Thymus (tissue), 11 donors: ENCODE results near the gene MARCKS. TPM values are rescaled to one million over a fixed set of nuclear protein-coding genes. Genes with fewer than 3 reads are reported as not detected.

Experiments
- DNase-seq, 9 donors: peaks; one replicate each; pipeline ENCODE4 v3.0.0-alpha.2; 2013; ENCODE audit warnings: low spot score in 9 of 9, low read depth in 6 of 9, missing footprints in 1 of 9
- H3K27ac ChIP-seq, 2 donors: one replicate each; pipeline ENCODE4 v1.5.1; 2013; ENCODE audit warnings: control low read depth in 1 of 2, low read depth in 1 of 2, low read length in 1 of 2, mild to moderate bottlenecking in 1 of 2, moderate library complexity in 1 of 2
- H3K27me3 ChIP-seq, 2 donors: one replicate each; pipeline ENCODE4 v1.5.1; 2013; ENCODE audit warnings: low read length in 1 of 2; ENCODE audit not compliant: control insufficient read depth in 2 of 2, insufficient read depth in 1 of 2
- H3K36me3 ChIP-seq, 2 donors: one replicate each; pipeline ENCODE4 v1.5.1; 2013; ENCODE audit warnings: low read length in 1 of 2, mild to moderate bottlenecking in 1 of 2, moderate library complexity in 1 of 2; ENCODE audit not compliant: control insufficient read depth in 2 of 2, insufficient read depth in 2 of 2
- H3K4me1 ChIP-seq, 2 donors: one replicate each; pipeline ENCODE4 v1.5.1; 2013; ENCODE audit warnings: low read length in 2 of 2; ENCODE audit not compliant: control insufficient read depth in 2 of 2, insufficient read depth in 2 of 2
- H3K4me3 ChIP-seq, 2 donors: one replicate each; pipeline ENCODE4 v1.5.1; 2013; ENCODE audit warnings: low read length in 2 of 2, control low read depth in 1 of 2, mild to moderate bottlenecking in 1 of 2
- H3K9me3 ChIP-seq, 2 donors: one replicate each; pipeline ENCODE4 v1.5.1; 2013; ENCODE audit warnings: low read length in 1 of 2, mild to moderate bottlenecking in 1 of 2; ENCODE audit not compliant: control insufficient read depth in 2 of 2, insufficient read depth in 1 of 2
- WGBS: extraction: QIAGEN DNeasy Blood & Tissue Kit; methylation state at CpG from one replicate; pipeline ENCODE4 v1.1.7; 2013; 5-methylcytosine and 5-hydroxymethylcytosine counted together
- polyA plus RNA-seq: library from polyadenylated mRNA; stranded (reverse); fragments of 200-250 nt; gene quantifications from one replicate; pipeline ENCODE4 v1.2.3, GENCODE V29; 2013
- total RNA-seq: library from RNA; stranded (reverse); fragments of 120-200 nt; gene quantifications from one replicate; pipeline ENCODE4 v1.2.4, GENCODE V29; 2013
- donor health status: healthy.

The MARCKS gene
- total and polyA plus RNA-seq, 2 donors, result 87.5 to 94.5 TPM

- 97% methylated on average over 2 of the region's 2 CpGs for WGBS
- Histone ChIP-seq H3K9me3 (no peaks in the 10 kb centered on the region), H3K4me1 (no peaks in the 10 kb centered on the region), H3K27ac (no peak overlapping the region), H3K36me3 (no peaks in the 10 kb centered on the region), H3K4me3 (no peak overlapping the region), H3K27me3 (no peaks in the 10 kb centered on the region)
- no peak for DNase-seq
These were observed 32.7 kb upstream of the MARCKS start for GRCh38 chr6:113824411-113824810.

- H3K4me3 ChIP-seq, result no peak overlapping the region
- no peaks in the 10 kb centered on the region for H3K36me3 ChIP-seq
- no peak for DNase-seq
- no peaks in the 10 kb centered on the region for H3K27me3 ChIP-seq
- no peaks in the 10 kb centered on the region for H3K9me3 ChIP-seq
- H3K27ac ChIP-seq, result no peak overlapping the region
- no peaks in the 10 kb centered on the region for H3K4me1 ChIP-seq
- WGBS, result 98% methylated on average over 3 of the region's 3 CpGs
These were observed 32.3 kb upstream of the MARCKS start for GRCh38 chr6:113824866-113825265.

- DNase-seq, result no peak
- 91% methylated on average over 5 of the region's 5 CpGs for WGBS
- Histone ChIP-seq H3K4me1 (no peaks in the 10 kb centered on the region), H3K4me3 (no peak overlapping the region), H3K36me3 (no peaks in the 10 kb centered on the region), H3K27me3 (no peaks in the 10 kb centered on the region), H3K9me3 (no peaks in the 10 kb centered on the region), H3K27ac (no peak overlapping the region)
These were observed 31.4 kb upstream of the MARCKS start for GRCh38 chr6:113825781-113826180.

- WGBS, result 91% methylated on average over 4 of the region's 4 CpGs
- Histone ChIP-seq H3K36me3 (no peaks in the 10 kb centered on the region), H3K4me3 (no peak overlapping the region), H3K27ac (no peak overlapping the region), H3K27me3 (no peaks in the 10 kb centered on the region), H3K9me3 (no peaks in the 10 kb centered on the region), H3K4me1 (no peaks in the 10 kb centered on the region)
- DNase-seq, result no peak
These were observed 28.0 kb upstream of the MARCKS start for GRCh38 chr6:113828984-113829695.

- no peaks in the 10 kb centered on the region for H3K36me3 ChIP-seq
- H3K9me3 ChIP-seq, result no peaks in the 10 kb centered on the region
- H3K4me3 ChIP-seq, result no peak overlapping the region
- no peaks in the 10 kb centered on the region for H3K4me1 ChIP-seq
- no peak overlapping the region for H3K27ac ChIP-seq
- no peak for DNase-seq
- no peaks in the 10 kb centered on the region for H3K27me3 ChIP-seq
- 92% methylated on average over 1 of the region's 1 CpG for WGBS
These were observed 27.5 kb upstream of the MARCKS start for GRCh38 chr6:113829696-113830045.

- DNase-seq, result no peak
- Histone ChIP-seq H3K27ac (no peak overlapping the region), H3K9me3 (no peaks in the 10 kb centered on the region), H3K4me1 (no peaks in the 10 kb centered on the region), H3K36me3 (no peaks in the 10 kb centered on the region), H3K27me3 (no peaks in the 10 kb centered on the region), H3K4me3 (no peak overlapping the region)
- 83% methylated on average over 2 of the region's 2 CpGs for WGBS
These were observed 27.0 kb upstream of the MARCKS start for GRCh38 chr6:113830140-113830539.

GRCh38 chr6:113833537-113833936 is 23.6 kb upstream of the MARCKS start:
- WGBS, result 91% methylated on average over 2 of the region's 2 CpGs
- H3K36me3 ChIP-seq, result no peaks in the 10 kb centered on the region
- no peak overlapping the region for H3K27ac ChIP-seq
- H3K9me3 ChIP-seq, result no peaks in the 10 kb centered on the region
- H3K4me1 ChIP-seq, result no peaks in the 10 kb centered on the region
- DNase-seq, result no peak
- H3K4me3 ChIP-seq, result no peak overlapping the region
- H3K27me3 ChIP-seq, result no peaks in the 10 kb centered on the region

- WGBS, result 96% methylated on average over 2 of the region's 2 CpGs
- Histone ChIP-seq H3K4me1 (no peaks in the 10 kb centered on the region), H3K27ac (no peak overlapping the region), H3K36me3 (no peaks in the 10 kb centered on the region), H3K9me3 (no peaks in the 10 kb centered on the region), H3K27me3 (no peaks in the 10 kb centered on the region), H3K4me3 (no peak overlapping the region)
- no peak for DNase-seq
These were observed 20.0 kb upstream of the MARCKS start for GRCh38 chr6:113837170-113837569.

GRCh38 chr6:113842165-113842564 is 15.0 kb upstream of the MARCKS start:
- 97% methylated on average over 1 of the region's 1 CpG for WGBS
- H3K27me3 ChIP-seq, result no peaks in the 10 kb centered on the region
- H3K9me3 ChIP-seq, result no peaks in the 10 kb centered on the region
- H3K4me3 ChIP-seq, result no peak overlapping the region
- DNase-seq, result no peak
- no peak overlapping the region for H3K27ac ChIP-seq
- H3K36me3 ChIP-seq, result no peaks in the 10 kb centered on the region
- no peaks in the 10 kb centered on the region for H3K4me1 ChIP-seq
